Fibroblast of mammary gland (primary cell): Measurements from ENCODE around the gene ELP5.

Source experiments
- DNase-seq: peaks from one replicate; pipeline ENCODE4 v3.0.0-alpha.2; 2010; ENCODE audit warnings: low read depth
- H3K4me3 ChIP-seq: 2 replicates; pipeline ENCODE4 v1.5.1; 2011; ENCODE audit warnings: low read depth, mild to moderate bottlenecking, low read length, moderate library complexity; ENCODE audit not compliant: control insufficient read depth
- TF ChIP-seq, protein P1 (sequence below): conservative IDR thresholded peaks from 2 replicates; pipeline ENCODE4 v1.5.1; 2011; ENCODE audit warnings: low read depth, low read length, inconsistent platforms; ENCODE audit not compliant: control insufficient read depth, insufficient read depth

The ELP5 gene

DNA sequence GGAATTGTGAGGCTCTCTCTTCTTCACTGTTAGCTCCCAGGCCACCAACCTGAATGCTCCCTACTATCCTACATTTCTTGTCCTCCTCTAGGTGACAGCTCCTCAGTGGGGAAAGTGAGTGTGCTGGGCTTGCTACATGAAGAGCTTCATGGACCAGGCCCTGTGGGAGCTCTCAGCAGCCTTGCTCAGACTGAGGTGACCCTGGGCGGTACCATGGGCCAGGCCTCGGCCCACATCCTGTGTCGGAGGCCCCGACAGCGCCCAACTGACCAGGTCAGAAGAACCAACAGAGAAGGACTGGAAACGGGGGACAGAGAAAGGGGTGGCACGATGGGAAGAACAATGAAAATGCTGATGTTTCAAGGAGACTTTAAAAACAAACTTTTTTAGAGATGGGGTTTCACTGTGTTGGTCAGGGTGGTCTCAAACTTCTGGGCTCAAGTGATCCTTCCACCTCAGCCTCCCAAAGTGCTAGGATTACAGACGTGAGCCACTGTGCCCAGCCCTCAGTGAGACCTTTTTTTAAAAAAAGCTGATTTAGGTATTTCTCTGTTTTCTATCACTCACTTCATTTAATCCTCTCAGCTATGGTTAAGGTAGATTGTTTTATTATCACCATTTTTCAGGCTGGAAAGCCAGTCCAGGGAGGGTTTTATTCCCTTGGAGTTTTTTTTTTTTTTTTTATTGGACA is 4.9 kb downstream of the ELP5 start:
- TF ChIP-seq, protein P1, sequence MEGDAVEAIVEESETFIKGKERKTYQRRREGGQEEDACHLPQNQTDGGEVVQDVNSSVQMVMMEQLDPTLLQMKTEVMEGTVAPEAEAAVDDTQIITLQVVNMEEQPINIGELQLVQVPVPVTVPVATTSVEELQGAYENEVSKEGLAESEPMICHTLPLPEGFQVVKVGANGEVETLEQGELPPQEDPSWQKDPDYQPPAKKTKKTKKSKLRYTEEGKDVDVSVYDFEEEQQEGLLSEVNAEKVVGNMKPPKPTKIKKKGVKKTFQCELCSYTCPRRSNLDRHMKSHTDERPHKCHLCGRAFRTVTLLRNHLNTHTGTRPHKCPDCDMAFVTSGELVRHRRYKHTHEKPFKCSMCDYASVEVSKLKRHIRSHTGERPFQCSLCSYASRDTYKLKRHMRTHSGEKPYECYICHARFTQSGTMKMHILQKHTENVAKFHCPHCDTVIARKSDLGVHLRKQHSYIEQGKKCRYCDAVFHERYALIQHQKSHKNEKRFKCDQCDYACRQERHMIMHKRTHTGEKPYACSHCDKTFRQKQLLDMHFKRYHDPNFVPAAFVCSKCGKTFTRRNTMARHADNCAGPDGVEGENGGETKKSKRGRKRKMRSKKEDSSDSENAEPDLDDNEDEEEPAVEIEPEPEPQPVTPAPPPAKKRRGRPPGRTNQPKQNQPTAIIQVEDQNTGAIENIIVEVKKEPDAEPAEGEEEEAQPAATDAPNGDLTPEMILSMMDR: no peak
- no peak for DNase-seq
- H3K4me3 ChIP-seq: no peak overlapping the region

DNA sequence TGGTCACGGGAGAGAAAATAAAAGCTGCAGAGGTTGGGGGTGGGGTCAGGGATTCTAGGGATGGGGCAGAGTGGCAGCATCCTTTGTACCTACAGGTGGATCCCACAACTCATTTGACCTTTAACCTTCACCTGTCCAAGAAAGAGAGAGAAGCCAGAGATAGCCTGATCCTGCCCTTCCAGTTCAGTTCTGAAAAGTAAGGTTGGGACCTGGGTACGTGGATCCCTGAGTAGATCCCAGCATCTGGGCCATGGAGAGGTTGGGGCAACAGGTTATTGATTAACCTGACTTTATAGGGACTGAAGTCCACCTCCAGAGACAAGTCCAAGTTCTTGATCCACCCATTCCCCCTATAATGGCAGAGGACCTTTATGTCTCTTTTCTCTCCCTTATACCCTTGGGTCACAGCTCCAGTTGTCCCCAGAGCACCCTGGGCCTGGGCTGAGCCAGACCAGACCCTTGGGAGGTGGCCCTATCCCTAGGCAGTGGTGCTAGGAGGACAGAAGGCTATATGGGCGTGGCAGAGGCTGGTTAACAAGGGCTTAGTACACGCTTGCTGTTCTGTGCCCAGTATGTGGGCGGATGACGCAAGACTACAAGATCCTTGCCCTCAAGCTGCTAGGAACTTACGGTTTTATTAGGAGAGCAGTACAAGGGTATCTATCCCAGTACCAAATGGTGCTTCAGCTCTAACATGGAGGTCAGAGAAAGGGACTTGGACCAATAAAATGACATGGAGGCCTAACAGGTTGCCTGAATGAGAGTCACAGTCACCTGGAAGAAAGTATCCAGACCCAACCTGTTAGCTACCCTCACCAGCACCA is 6.9 kb downstream of the ELP5 start:
- no peak overlapping the region for H3K4me3 ChIP-seq
- peak; percentile 88 for DNase-seq
- TF ChIP-seq, protein P1: no peak

DNA sequence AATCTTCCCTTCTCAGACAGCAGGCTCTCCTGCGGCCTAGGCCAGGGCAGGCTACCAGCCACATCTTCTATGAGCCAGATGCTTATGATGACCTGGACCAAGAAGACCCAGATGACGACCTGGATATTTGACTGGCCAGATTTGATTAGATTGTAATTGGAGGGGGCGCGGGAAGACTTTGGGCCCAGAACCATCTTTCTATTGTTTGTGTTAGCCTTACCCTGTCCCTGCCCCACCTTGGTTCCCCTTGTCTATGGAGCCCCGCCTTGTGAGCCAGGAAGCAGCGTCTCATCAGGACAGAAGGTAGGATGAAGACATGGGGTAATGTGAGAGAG is 7.5 kb downstream of the ELP5 start:
- no peak for DNase-seq
- TF ChIP-seq, protein P1: no peak
- no peak overlapping the region for H3K4me3 ChIP-seq

DNA sequence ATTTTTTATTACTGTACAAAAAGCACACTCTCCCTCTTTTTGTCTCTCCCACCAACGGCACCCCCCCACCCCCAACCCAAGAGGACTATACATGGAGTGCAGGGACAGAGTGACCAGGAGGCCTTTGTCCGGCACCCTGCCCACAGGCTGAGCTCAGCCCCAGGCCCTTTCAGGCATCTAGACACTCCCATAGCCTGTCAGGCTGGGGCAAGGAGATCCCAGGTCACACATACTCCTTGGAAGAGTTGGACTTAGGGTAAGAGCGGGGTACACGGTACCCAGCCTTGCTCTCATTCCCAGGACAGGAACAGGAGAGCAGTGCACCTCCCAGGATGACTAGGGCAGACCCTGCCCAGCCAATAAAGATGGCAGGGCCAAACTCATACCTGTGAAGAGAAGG is 8.1 kb downstream of the ELP5 start:
- no peak for DNase-seq
- no peak overlapping the region for H3K4me3 ChIP-seq
- TF ChIP-seq, protein P1: no peak

DNA sequence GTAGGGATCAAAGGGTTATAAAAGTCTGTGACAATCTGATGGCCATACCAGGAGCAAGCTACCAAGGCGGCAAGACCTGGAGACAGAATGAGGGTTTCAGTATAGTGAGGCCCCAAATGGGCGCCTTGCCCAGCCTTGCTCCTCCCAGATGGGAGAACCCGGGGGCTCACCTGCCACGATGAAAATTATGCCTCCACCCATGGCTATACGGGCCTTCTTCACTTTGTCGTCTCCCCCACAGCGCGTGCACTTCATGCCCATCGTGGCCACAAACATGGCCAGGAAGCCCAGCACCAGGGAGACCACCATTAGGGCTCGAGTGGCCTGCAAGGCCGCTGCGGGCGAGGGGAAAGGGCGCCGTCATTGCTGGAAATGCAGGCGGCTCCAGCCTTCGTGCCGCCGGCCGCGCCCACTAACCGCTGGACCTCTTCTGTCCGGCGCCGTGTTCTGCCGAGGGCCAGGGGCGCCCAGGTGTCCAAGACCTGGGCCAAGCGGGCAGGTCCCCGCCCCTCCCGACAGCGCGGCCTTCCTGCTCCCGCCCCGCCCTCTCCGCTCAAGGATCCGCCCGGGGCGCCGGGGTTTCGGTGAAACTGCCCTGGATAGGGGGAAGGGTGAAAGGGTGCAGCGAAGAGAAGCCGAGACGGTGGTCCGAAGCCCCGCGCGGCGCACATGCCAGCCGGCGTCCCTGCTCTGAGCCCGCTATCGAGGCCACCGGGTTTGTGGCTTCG is 8.8 kb downstream of the ELP5 start:
- TF ChIP-seq, protein P1: no peak
- peak overlapping the region; percentile 32 for H3K4me3 ChIP-seq
- no peak for DNase-seq

DNA sequence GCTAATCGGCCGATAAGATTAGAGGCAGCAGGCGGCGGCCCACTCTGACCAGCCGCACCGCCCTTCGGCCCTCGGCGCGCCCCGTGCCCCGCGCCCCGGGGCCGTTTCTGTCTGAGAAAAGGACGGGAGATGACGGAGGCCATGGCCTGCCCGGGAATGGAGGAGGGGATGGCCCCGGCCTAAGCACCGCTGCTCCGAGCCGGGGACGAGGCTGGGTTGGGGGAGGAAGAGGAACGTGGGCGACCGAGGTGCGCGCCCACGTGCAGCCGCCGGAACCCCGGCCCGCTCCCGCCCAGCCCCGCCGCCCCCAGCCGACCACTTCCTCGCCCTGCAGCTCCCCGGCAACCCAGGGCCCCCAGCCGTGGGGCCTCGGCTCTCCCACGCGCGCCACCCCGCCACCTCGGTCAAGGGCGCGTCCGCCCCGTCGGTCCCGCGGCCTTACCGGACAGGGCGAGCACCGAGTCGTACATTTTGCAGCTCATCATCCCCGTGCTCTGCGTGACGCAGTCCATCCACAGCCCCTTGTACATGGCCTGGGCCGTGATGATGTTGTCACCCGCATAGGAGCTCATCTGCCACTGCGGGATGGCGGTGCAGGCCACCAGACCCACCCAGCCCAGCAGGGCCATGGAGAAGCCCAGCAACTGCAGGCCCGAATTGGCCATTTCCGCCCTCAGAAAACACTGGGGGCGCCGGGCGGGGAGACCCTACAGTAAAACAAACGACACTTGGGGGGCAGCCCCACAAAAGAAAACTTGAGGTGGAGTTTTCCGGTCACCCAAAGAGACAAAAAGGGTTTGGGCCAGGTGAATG is 9.6 kb downstream of the ELP5 start:
- peak overlapping the region; percentile 32 for H3K4me3 ChIP-seq
- DNase-seq: no peak
- TF ChIP-seq, protein P1: no peak
